Measurements from ENCODE around the gene MYO1C.

- TF ChIP-seq CTCF (IDR thresholded peaks at IDR 0.05; ENCODE audit: low read depth, low read length), result no peak
- TF ChIP-seq MAX (IDR thresholded peaks at IDR 0.05; ENCODE audit: low read depth, low read length), result no peak
These were observed 25.2 kb downstream of the MYO1C start for GRCh38 chr17:1467258-1467657.

All from NB4 (cell line).